Left ventricle myocardium inferior (tissue), 1 donor: ENCODE results near the gene IRF2. TPM values are rescaled to one million over a fixed set of nuclear protein-coding genes. Genes with fewer than 3 reads are reported as not detected.

Source experiments
- DNase-seq: peaks from one replicate; pipeline ENCODE4 v3.0.0-alpha.2; 2020
- H3K27ac ChIP-seq: fragments of 200-600 bp; replicated peaks from 2 replicates; pipeline ENCODE4 v1.8.0; 2021
- H3K27me3 ChIP-seq: fragments of 200-600 bp; 2 replicates; pipeline ENCODE4 v1.8.0; 2021; ENCODE audit warnings: low read depth
- H3K36me3 ChIP-seq: fragments of 200-600 bp; 2 replicates; pipeline ENCODE4 v1.8.0; 2021
- H3K4me1 ChIP-seq: fragments of 200-600 bp; 2 replicates; pipeline ENCODE4 v1.8.0; 2021
- H3K4me3 ChIP-seq: fragments of 200-600 bp; 2 replicates; pipeline ENCODE4 v1.8.0; 2021; ENCODE audit warnings: mild to moderate bottlenecking, moderate library complexity
- H3K9me3 ChIP-seq: fragments of 200-600 bp; replicated peaks from 2 replicates; pipeline ENCODE4 v1.8.0; 2021
- CTCF ChIP-seq: fragments of 200-600 bp; IDR thresholded peaks from 2 replicates; pipeline ENCODE4 v1.8.0; 2021; ENCODE audit warnings: antibody characterized with exemption, mild to moderate bottlenecking, borderline replicate concordance
- intact Hi-C: fragments of 100-400 bp; cut with micrococcal nuclease; formaldehyde crosslinking; loops from one replicate; pipeline ENCODE4 v1.11.0; 2022
- total RNA-seq: library from RNA; stranded (reverse); fragmentation: NEBNext Ultra II Directional; extraction: Animal tissue kit (Norgen Biotek cat#: 25700); gene quantifications from one replicate; pipeline ENCODE4 v1.2.1, GENCODE V29; 2021
- donor health status: DM: no; HTN: yes; CAD: no; lungs with severe emphysema.

Gene IRF2
- total RNA-seq, 1 donor from 2014 or later: 25.9 TPM

GRCh38 chr4:184392316-184392715 lies 82.0 kb downstream of the IRF2 start:
- Histone ChIP-seq H3K27me3 (no peaks in the 10 kb centered on the region), H3K36me3 (peaks cover 93% of the 10 kb centered on the region), H3K9me3 (no peaks in the 10 kb centered on the region), H3K27ac (peak overlapping the region; percentile 93), H3K4me1 (peaks cover 88% of the 10 kb centered on the region), H3K4me3 (peak overlapping the region; percentile 19)
- DNase-seq: no peak
- intact Hi-C loops: no loop called here
- no peak for TF ChIP-seq CTCF

- H3K36me3 ChIP-seq: peaks cover 81% of the 10 kb centered on the region
- H3K27ac ChIP-seq: peak overlapping the region; percentile 93
- H3K27me3 ChIP-seq: no peaks in the 10 kb centered on the region
- intact Hi-C loops: no loop called here
- TF ChIP-seq CTCF: no peak
- H3K9me3 ChIP-seq: no peaks in the 10 kb centered on the region
- no peak for DNase-seq
- peaks cover 87% of the 10 kb centered on the region for H3K4me1 ChIP-seq
- peak overlapping the region; percentile 6 for H3K4me3 ChIP-seq
Measured at GRCh38 chr4:184389978-184390900, 84.1 kb downstream of the IRF2 start.

GRCh38 chr4:184388106-184388505 lies 86.2 kb downstream of the IRF2 start:
- intact Hi-C loops: no loop called here
- no peak for TF ChIP-seq CTCF
- Histone ChIP-seq H3K9me3 (no peaks in the 10 kb centered on the region), H3K27me3 (no peaks in the 10 kb centered on the region), H3K4me1 (peaks cover 93% of the 10 kb centered on the region), H3K4me3 (no peak overlapping the region), H3K27ac (peak overlapping the region; percentile 93), H3K36me3 (peaks cover 63% of the 10 kb centered on the region)
- DNase-seq: no peak

GRCh38 chr4:184387351-184387750 lies 87.0 kb downstream of the IRF2 start:
- Histone ChIP-seq H3K4me1 (peaks cover 93% of the 10 kb centered on the region), H3K27me3 (no peaks in the 10 kb centered on the region), H3K27ac (peak overlapping the region; percentile 93), H3K9me3 (no peaks in the 10 kb centered on the region), H3K4me3 (no peak overlapping the region), H3K36me3 (peaks cover 55% of the 10 kb centered on the region)
- TF ChIP-seq CTCF: no peak
- DNase-seq: no peak
- intact Hi-C loops: no loop called here

- no peak for TF ChIP-seq CTCF
- intact Hi-C loops: no loop called here
- DNase-seq: peak; percentile 57
- Histone ChIP-seq H3K4me1 (peaks cover 97% of the 10 kb centered on the region), H3K36me3 (peaks cover 45% of the 10 kb centered on the region), H3K27ac (peak overlapping the region; percentile 93), H3K27me3 (no peaks in the 10 kb centered on the region), H3K4me3 (peak overlapping the region; percentile 35), H3K9me3 (no peaks in the 10 kb centered on the region)
Measured at GRCh38 chr4:184386271-184386781, 88.0 kb downstream of the IRF2 start.
